PC-9 (cell line): ENCODE data around the gene SPDYE3. TPM values are rescaled to one million over a fixed set of nuclear protein-coding genes. Genes with fewer than 3 reads are reported as not detected.
A peak's percentile ranks its signal among the peaks of the same experiment; 100 is the strongest.
"Not testable (repeated sequence)": the region's sequence is repeated elsewhere in the genome, so short reads cannot be mapped to it uniquely, and the experiment has no call there.

Experiments
- BruUV-seq: library from RNA; stranded (reverse); fragments of 400-500 nt; replicated peaks from 2 replicates; lab custom pipeline; 2021; lab: Mats Ljungman, UMichigan
- CTCF ChIA-PET: fragments of 300-600 bp; sonication (Branson Sonifier 250); formaldehyde crosslinking; loops from one replicate; lab custom pipeline; 2022; ENCODE audit warnings: antibody characterized with exemption; lab: Charles Lee
- POLR2A ChIA-PET: fragments of 300-600 bp; sonication (Branson Sonifier 250); formaldehyde crosslinking; loops from one replicate; lab custom pipeline; 2022; ENCODE audit warnings: antibody characterized with exemption; ENCODE audit not compliant: unreplicated experiment; lab: Charles Lee
- DNase-seq, 2 experiments: peaks; one replicate each; pipeline versions ENCODE4 v3.0.0 to v3.0.0-alpha.2; 2015 to 2022; ENCODE audit warnings: mixed read lengths in 1 of 2
- H2AFZ ChIP-seq: fragments of 200-600 bp; sonication (generic); 2 replicates; pipeline ENCODE4 v1.8.1; 2017; ENCODE audit warnings: antibody characterized with exemption
- H3F3A ChIP-seq: fragments of 200-600 bp; sonication (generic); 2 replicates; pipeline ENCODE4 v1.8.1; 2017; ENCODE audit warnings: antibody characterized with exemption, mild to moderate bottlenecking, low read depth; ENCODE audit not compliant: insufficient read depth
- H3K27ac ChIP-seq: fragments of 200-600 bp; sonication (generic); 2 replicates; pipeline ENCODE4 v1.6.1; 2016; ENCODE audit warnings: mixed run types
- H3K27me3 ChIP-seq: fragments of 200-600 bp; sonication (generic); 2 replicates; pipeline ENCODE4 v1.6.1; 2016; ENCODE audit warnings: low read depth, mixed run types; ENCODE audit not compliant: insufficient read depth
- H3K36me3 ChIP-seq: fragments of 200-600 bp; sonication (generic); 2 replicates; pipeline ENCODE4 v1.6.1; 2016; ENCODE audit warnings: low read depth, mixed run types
- H3K4me1 ChIP-seq: fragments of 200-600 bp; sonication (generic); replicated peaks from 2 replicates; pipeline ENCODE4 v1.6.1; 2016; ENCODE audit warnings: mixed run types; ENCODE audit not compliant: insufficient read depth
- H3K4me2 ChIP-seq: fragments of 200-600 bp; sonication (generic); 2 replicates; pipeline ENCODE4 v1.6.1; 2017; ENCODE audit warnings: mixed run types
- H3K4me3 ChIP-seq: fragments of 200-600 bp; sonication (generic); 2 replicates; pipeline ENCODE4 v1.6.1; 2016; ENCODE audit warnings: mixed run types
- H3K79me2 ChIP-seq: fragments of 200-600 bp; sonication (generic); 2 replicates; pipeline ENCODE4 v1.6.1; 2017; ENCODE audit warnings: low read depth, mixed run types
- H3K9me2 ChIP-seq: fragments of 200-600 bp; sonication (generic); 2 replicates; pipeline ENCODE4 v1.8.1; 2017; ENCODE audit warnings: mild to moderate bottlenecking; ENCODE audit not compliant: insufficient read depth
- H3K9me3 ChIP-seq: fragments of 200-600 bp; sonication (generic); 2 replicates; pipeline ENCODE4 v1.8.1; 2016; ENCODE audit warnings: low read depth; ENCODE audit not compliant: insufficient read depth
- H4K20me1 ChIP-seq: fragments of 200-600 bp; sonication (generic); 2 replicates; pipeline ENCODE4 v1.8.1; 2017; ENCODE audit not compliant: insufficient read depth
- EZH2 ChIP-seq: fragments of 200-600 bp; sonication (generic); IDR thresholded peaks from 2 replicates; pipeline ENCODE4 v1.8.0; 2017; ENCODE audit warnings: antibody characterized with exemption, low read depth
- intact Hi-C: fragments of 100-400 bp; cut with micrococcal nuclease; formaldehyde crosslinking; loops from one replicate; pipeline ENCODE4 v1.10.0; 2022; ENCODE audit not compliant: unreplicated experiment
- total RNA-seq: library from RNA; stranded (reverse); gene quantifications from 2 replicates; pipeline ENCODE4 v1.2.3, GENCODE V29; 2021
- TF ChIP-seq, protein P1 (sequence below): fragments of 200-600 bp; sonication (generic); conservative IDR thresholded peaks from 2 replicates; pipeline ENCODE4 v1.6.1; 2017; ENCODE audit warnings: mixed run types, antibody characterized with exemption, mild to moderate bottlenecking, moderate library complexity

Gene SPDYE3
- total RNA-seq, 1 experiment from 2014 or later: not detected

GRCh38 chr7:100341286-100341685 is 33.8 kb downstream of the SPDYE3 start:
- peaks cover 66% of the 10 kb centered on the region for H3K4me1 ChIP-seq
- peak overlapping the region; percentile 80 for H3K27ac ChIP-seq
- peaks cover 70% of the 10 kb centered on the region for H3K79me2 ChIP-seq
- H3K9me2 ChIP-seq, BruUV-seq, CTCF ChIA-PET, H3K4me3 ChIP-seq, H3K27me3 ChIP-seq, H3K9me3 ChIP-seq, H2AFZ ChIP-seq, POLR2A ChIA-PET: not testable (repeated sequence)
- TF ChIP-seq, protein P1, sequence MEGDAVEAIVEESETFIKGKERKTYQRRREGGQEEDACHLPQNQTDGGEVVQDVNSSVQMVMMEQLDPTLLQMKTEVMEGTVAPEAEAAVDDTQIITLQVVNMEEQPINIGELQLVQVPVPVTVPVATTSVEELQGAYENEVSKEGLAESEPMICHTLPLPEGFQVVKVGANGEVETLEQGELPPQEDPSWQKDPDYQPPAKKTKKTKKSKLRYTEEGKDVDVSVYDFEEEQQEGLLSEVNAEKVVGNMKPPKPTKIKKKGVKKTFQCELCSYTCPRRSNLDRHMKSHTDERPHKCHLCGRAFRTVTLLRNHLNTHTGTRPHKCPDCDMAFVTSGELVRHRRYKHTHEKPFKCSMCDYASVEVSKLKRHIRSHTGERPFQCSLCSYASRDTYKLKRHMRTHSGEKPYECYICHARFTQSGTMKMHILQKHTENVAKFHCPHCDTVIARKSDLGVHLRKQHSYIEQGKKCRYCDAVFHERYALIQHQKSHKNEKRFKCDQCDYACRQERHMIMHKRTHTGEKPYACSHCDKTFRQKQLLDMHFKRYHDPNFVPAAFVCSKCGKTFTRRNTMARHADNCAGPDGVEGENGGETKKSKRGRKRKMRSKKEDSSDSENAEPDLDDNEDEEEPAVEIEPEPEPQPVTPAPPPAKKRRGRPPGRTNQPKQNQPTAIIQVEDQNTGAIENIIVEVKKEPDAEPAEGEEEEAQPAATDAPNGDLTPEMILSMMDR: peak; percentile 17; the same call in 1 of the 2 replicates
- H3K36me3 ChIP-seq: peaks cover 21% of the 10 kb centered on the region
- intact Hi-C loops: loop anchor here (2.0 kb wide), 2 partner anchors 72 to 94 kb away; no protein-coding TSS in a partner anchor
- peak overlapping the region; percentile 37; the same call in 1 of the 2 replicates for H3K4me2 ChIP-seq
- H3F3A ChIP-seq: peaks cover 66% of the 10 kb centered on the region
- peaks cover 45% of the 10 kb centered on the region for H4K20me1 ChIP-seq
- peak; percentile 89 to 97 for DNase-seq

- Histone ChIP-seq H3K79me2 (peaks cover 66% of the 10 kb centered on the region), H3K27me3 (no peaks in the 10 kb centered on the region)
- intact Hi-C loops: no loop called here
These were observed 35.3 kb downstream of the SPDYE3 start for GRCh38 chr7:100342765-100343164.

DNA sequence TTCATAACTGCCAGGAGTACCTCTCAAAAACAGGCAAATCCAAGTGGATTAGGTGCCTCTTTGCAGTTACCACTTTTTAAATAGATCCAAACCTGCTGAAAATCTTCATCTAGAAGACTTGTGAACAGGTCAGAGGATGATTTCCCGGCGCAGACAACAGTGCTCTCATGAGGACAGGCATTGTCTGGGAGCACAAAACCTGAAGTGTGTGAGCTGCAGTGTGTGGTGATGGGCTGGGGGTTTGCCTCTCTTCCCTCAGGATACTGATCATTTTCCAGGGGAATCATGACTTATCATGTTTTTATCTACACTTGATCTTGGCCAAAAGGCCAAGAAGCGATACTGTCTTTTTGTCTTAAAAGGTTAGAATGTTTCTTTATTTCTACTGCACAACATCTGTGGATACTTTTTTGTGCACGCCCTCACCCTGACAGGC is 36.6 kb downstream of the SPDYE3 start:
- H3K9me2 ChIP-seq, H3K4me3 ChIP-seq, H3K4me2 ChIP-seq, H3K27me3 ChIP-seq, H3K9me3 ChIP-seq, intact Hi-C loops, H2AFZ ChIP-seq, DNase-seq: not testable (repeated sequence)
- peaks cover 73% of the 10 kb centered on the region for H3F3A ChIP-seq
- peaks cover 39% of the 10 kb centered on the region for H3K36me3 ChIP-seq
- BruUV-seq: TSS peak; percentile 79
- POLR2A ChIA-PET: interaction anchor here (0.5 kb wide), 1 partner anchor 206 kb away, joined by 4 read pairs; no protein-coding TSS in a partner anchor
- peaks cover 59% of the 10 kb centered on the region for H4K20me1 ChIP-seq
- peaks cover 46% of the 10 kb centered on the region for H3K4me1 ChIP-seq
- CTCF ChIA-PET: interaction anchor here (0.6 to 0.7 kb wide), 2 partner anchors 64 to 100 kb away, joined by 3 to 6 read pairs; no protein-coding TSS in a partner anchor
- peaks cover 56% of the 10 kb centered on the region for H3K79me2 ChIP-seq
- H3K27ac ChIP-seq: 0 out of 2 replicates have a peak overlapping the region, but pooled peaks have one; percentile 11

More at GRCh38 chr7:100342765-100343164, 35.3 kb downstream of the SPDYE3 start:
- no peak overlapping the region for H3K27ac ChIP-seq
- peaks cover 74% of the 10 kb centered on the region for H3F3A ChIP-seq
- peaks cover 58% of the 10 kb centered on the region for H4K20me1 ChIP-seq
- peaks cover 60% of the 10 kb centered on the region for H3K4me1 ChIP-seq
- BruUV-seq: no TSS peak
- no peak for DNase-seq
- H3K4me2 ChIP-seq: no peak overlapping the region
- TF ChIP-seq, protein P1: no peak
- no peak for TF ChIP-seq EZH2
- H3K9me2 ChIP-seq: no peaks in the 10 kb centered on the region
- no peak overlapping the region for H3K4me3 ChIP-seq
- CTCF ChIA-PET: interaction anchor here (0.5 to 0.8 kb wide), 2 partner anchors 76 to 274 kb away, joined by 5 read pairs; no protein-coding TSS in a partner anchor
- H3K36me3 ChIP-seq: peaks cover 32% of the 10 kb centered on the region
- POLR2A ChIA-PET: interaction anchor here (0.6 kb wide), 1 partner anchor 69 kb away, joined by 8 read pairs; no protein-coding TSS in a partner anchor
- H2AFZ ChIP-seq: no peak overlapping the region
- no peaks in the 10 kb centered on the region for H3K9me3 ChIP-seq
